ENCODE data around the gene ABCA4. TPM values are rescaled to one million over a fixed set of nuclear protein-coding genes. Genes with fewer than 3 reads are reported as not detected.

ABCA4 gene
- total and polyA plus RNA-seq, 7 donors: 0.14 to 1.1 (median 0.16) TPM; not detected in 2

DNA sequence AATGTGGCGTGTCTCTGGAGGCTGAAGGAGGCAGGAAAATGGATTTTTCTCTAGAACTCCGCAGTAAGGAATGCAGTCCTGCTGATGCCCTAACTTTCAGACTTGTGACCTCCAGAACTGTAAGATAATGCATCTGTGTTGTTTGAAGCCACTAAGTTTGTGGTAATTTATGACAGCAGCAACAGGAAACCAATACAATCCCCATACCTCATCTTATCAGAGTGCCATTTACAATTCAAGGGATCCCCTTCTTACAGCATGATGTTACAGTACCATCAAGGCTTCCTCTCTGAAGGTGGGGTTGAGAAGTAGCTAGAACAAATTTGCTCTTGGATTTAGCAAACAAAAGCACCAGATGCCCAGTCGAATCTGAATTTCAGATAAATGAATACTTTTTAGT lies 21.6 kb downstream of the ABCA4 start:
- no peak for DNase-seq
- Histone ChIP-seq H3K9me3 (no peaks in the 10 kb centered on the region), H3K36me3 (no peaks in the 10 kb centered on the region), H3K27me3 (no peaks in the 10 kb centered on the region), H3K4me3 (no peak overlapping the region), H3K27ac (peak overlapping the region in 1 of 4 donors; percentile 80), H3K4me1 (peaks cover 0 to 60% (median 57%) of the 10 kb centered on the region in 4 donors)
- TF ChIP-seq POLR2AphosphoS5 (IDR thresholded peaks at IDR 0.05): no peak
- TF ChIP-seq EP300 (IDR thresholded peaks at IDR 0.05): no peak
- TF ChIP-seq, protein P1, sequence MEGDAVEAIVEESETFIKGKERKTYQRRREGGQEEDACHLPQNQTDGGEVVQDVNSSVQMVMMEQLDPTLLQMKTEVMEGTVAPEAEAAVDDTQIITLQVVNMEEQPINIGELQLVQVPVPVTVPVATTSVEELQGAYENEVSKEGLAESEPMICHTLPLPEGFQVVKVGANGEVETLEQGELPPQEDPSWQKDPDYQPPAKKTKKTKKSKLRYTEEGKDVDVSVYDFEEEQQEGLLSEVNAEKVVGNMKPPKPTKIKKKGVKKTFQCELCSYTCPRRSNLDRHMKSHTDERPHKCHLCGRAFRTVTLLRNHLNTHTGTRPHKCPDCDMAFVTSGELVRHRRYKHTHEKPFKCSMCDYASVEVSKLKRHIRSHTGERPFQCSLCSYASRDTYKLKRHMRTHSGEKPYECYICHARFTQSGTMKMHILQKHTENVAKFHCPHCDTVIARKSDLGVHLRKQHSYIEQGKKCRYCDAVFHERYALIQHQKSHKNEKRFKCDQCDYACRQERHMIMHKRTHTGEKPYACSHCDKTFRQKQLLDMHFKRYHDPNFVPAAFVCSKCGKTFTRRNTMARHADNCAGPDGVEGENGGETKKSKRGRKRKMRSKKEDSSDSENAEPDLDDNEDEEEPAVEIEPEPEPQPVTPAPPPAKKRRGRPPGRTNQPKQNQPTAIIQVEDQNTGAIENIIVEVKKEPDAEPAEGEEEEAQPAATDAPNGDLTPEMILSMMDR (IDR thresholded peaks at IDR 0.05): no peak
- intact Hi-C loops (cut with DNase I): no loop called here
- 87 to 91% methylated on average over 3 of the region's 3 CpGs for WGBS, 2 donors

DNA sequence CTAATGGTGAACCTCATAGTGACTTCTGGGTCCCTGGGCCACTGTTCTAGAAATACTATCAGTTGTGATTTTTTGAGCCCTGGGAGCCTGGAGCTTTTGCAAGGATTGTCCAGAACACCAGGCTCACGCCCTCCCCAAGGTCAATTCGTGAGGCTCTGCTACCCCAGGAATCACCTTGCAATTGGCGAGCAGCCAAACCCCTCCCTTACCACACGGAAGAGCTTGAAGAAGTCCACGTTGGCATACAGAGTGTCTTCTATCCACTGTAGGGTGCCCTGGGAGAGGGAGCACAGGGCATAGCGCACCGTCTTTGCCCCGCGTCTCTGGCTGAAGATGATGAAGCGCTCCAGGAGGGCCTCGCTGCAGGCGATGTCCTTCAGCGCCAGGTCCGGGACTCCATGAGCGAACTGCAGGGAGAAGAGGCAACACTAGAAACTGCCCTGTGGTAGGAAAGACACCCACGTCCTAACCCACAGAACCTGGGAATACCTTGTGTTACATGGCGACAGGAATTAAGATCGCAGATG lies 22.3 kb downstream of the ABCA4 start:
- H3K36me3 ChIP-seq: no peaks in the 10 kb centered on the region
- intact Hi-C loops (cut with DNase I): no loop called here
- no peak overlapping the region for H3K4me3 ChIP-seq
- DNase-seq: peak; percentile 17
- WGBS, 2 donors: 74 to 87% methylated on average over 18 of the region's 18 CpGs
- H3K9me3 ChIP-seq: no peaks in the 10 kb centered on the region
- peaks cover 0 to 67% (median 64%) of the 10 kb centered on the region in 4 donors for H3K4me1 ChIP-seq
- no peaks in the 10 kb centered on the region for H3K27me3 ChIP-seq
- TF ChIP-seq POLR2A (IDR thresholded peaks at IDR 0.05) (no peak), POLR2AphosphoS5 (IDR thresholded peaks at IDR 0.05) (no peak), EP300 (IDR thresholded peaks at IDR 0.05) (no peak)
- TF ChIP-seq, protein P1 (IDR thresholded peaks at IDR 0.05): no peak
- no peak overlapping the region for H3K27ac ChIP-seq

DNA sequence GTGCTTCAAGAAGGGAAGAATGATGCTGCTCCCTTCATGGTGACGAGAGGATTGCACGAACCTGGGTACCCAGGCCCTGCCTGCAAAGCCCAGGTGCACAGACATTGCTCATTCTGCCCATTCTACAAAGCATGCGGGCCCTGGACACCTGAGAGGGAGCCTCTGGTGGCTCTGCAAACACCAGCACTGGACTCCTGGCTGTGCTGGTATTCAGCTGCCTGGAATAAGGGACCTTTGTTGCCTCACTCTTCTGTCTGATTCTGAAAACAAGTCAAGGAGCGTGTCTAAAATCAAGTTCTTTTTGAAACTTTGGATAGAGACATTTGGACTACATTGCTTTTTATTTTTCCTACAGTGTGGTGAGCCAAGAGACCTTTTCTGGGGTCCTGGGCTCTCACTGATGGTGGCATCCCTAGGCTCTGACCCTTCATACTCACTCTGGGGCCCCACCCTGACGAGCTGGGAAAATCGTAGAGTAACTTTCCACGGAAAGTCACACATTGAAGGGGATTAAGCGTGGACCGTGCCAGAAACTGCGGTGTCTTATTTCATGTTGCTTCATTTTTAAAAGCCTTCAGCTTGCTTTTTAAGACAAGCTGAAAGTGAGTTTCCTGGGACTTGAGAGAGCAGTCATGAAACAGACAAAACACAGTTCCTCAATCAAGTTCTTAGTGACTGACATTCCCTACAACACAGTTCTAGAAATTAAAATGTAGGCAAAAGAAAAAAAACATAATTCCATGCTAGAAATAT lies 24.0 kb downstream of the ABCA4 start:
- 83 to 90% methylated on average over 10 of the region's 10 CpGs for WGBS, 2 donors
- peak overlapping the region; percentile 73 to 90 (median 76) for H3K27ac ChIP-seq
- H3K9me3 ChIP-seq: no peaks in the 10 kb centered on the region
- H3K4me3 ChIP-seq: no peak overlapping the region
- H3K27me3 ChIP-seq: no peaks in the 10 kb centered on the region
- intact Hi-C loops (cut with DNase I): no loop called here
- no peaks in the 10 kb centered on the region for H3K36me3 ChIP-seq
- DNase-seq: peak; percentile 80
- TF ChIP-seq, protein P1 (IDR thresholded peaks at IDR 0.05): no peak
- TF ChIP-seq POLR2A (IDR thresholded peaks at IDR 0.05): no peak
- peak in 1 of 4 donors; percentile 13 for TF ChIP-seq POLR2AphosphoS5 (IDR thresholded peaks at IDR 0.05)
- peaks cover 0 to 73% (median 66%) of the 10 kb centered on the region in 4 donors for H3K4me1 ChIP-seq

DNA sequence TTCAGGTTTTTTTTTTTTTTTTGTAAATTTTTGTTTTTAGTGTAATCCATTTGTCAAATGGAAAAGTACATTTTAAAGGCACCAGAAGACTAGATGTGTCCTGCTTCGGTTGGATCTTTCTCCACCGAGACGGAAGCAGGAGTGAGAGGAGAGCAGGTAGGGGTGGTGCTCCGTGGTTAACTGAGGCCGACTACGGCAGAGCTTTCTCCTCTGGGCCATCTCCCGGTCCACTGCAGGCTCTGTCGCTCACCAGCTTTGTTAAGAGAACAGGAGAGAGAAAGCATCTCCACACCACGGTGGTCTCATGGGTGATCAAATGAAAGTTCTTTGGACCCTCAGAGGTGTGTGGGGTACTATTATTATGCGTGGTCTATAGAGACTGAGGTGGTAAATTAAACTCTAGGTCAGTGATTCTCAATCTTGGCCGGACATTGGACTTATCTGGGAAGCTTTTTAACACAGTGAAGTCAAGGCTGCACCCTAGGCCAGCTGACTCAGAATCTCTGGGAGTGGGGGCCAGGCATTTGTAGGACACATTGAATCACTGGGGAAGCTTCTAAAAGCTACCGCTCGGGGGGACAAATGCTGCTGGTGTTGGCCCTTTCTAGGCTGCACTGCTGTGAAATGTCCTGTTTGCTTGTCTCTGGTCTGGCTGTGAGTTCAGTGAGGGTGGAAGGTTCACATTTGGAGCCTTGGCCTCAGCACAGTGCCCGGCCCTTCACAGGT lies 25.0 kb downstream of the ABCA4 start:
- TF ChIP-seq POLR2A (IDR thresholded peaks at IDR 0.05): no peak
- TF ChIP-seq, protein P1 (IDR thresholded peaks at IDR 0.05): no peak
- no peak for TF ChIP-seq EP300 (IDR thresholded peaks at IDR 0.05)
- no peak for TF ChIP-seq POLR2AphosphoS5 (IDR thresholded peaks at IDR 0.05)
- peak; percentile 82 for DNase-seq
- Histone ChIP-seq H3K27me3 (no peaks in the 10 kb centered on the region), H3K4me1 (peaks cover 0 to 64% (median 56%) of the 10 kb centered on the region in 4 donors), H3K27ac (peak overlapping the region; percentile 73 to 90 (median 76)), H3K36me3 (no peaks in the 10 kb centered on the region), H3K9me3 (no peaks in the 10 kb centered on the region), H3K4me3 (no peak overlapping the region)
- WGBS, 2 donors: 88 to 89% methylated on average over 14 of the region's 14 CpGs
- intact Hi-C loops (cut with DNase I): loop anchor here (1.0 kb wide), 1 partner anchor 27 kb away; no protein-coding TSS in a partner anchor
